Glutamatergic neuron (in vitro differentiated cells): ENCODE data around the gene TIMM8B. TPM values are rescaled to one million over a fixed set of nuclear protein-coding genes. Genes with fewer than 3 reads are reported as not detected.
A peak's percentile ranks its signal among the peaks of the same experiment; 100 is the strongest.
"Not testable (repeated sequence)": the region's sequence is repeated elsewhere in the genome, so short reads cannot be mapped to it uniquely, and the experiment has no call there.

Source experiments
- DNase-seq: peaks from one replicate; pipeline ENCODE4 v3.0.0; 2022
- H3K27ac Mint-ChIP-seq: one replicate; pipeline ENCODE4 v1.8.0; 2020; ENCODE audit warnings: mild to moderate bottlenecking, mixed read lengths, inconsistent platforms; ENCODE audit not compliant: unreplicated experiment
- H3K27me3 Mint-ChIP-seq: one replicate; pipeline ENCODE4 v1.8.0; 2020; ENCODE audit warnings: mild to moderate bottlenecking, moderate library complexity, mixed read lengths, inconsistent platforms; ENCODE audit not compliant: unreplicated experiment
- H3K36me3 Mint-ChIP-seq: one replicate; pipeline ENCODE4 v1.8.0; 2020; ENCODE audit warnings: mild to moderate bottlenecking, mixed read lengths, inconsistent platforms; ENCODE audit not compliant: unreplicated experiment
- H3K4me1 Mint-ChIP-seq: one replicate; pipeline ENCODE4 v1.8.0; 2020; ENCODE audit warnings: mild to moderate bottlenecking, low read depth, mixed read lengths, inconsistent platforms; ENCODE audit not compliant: unreplicated experiment
- H3K4me3 Mint-ChIP-seq: one replicate; pipeline ENCODE4 v1.8.0; 2020; ENCODE audit warnings: mild to moderate bottlenecking, mixed read lengths, inconsistent platforms; ENCODE audit not compliant: unreplicated experiment
- H3K9me3 Mint-ChIP-seq: one replicate; pipeline ENCODE4 v1.8.0; 2020; ENCODE audit warnings: mild to moderate bottlenecking, moderate library complexity, mixed read lengths, inconsistent platforms; ENCODE audit not compliant: unreplicated experiment
- total RNA-seq: library from RNA; stranded (reverse); fragmentation: NEBNext Ultra II Directional; extraction: Animal tissue kit (Norgen Biotek cat#: 25700); gene quantifications from one replicate; pipeline ENCODE4 v1.2.1, GENCODE V29; 2021; ENCODE audit not compliant: unreplicated experiment
- TF ChIP-seq, protein P1 (sequence below): fragments of 200-600 bp; sonication (generic); IDR thresholded peaks from one replicate; pipeline ENCODE4 v1.5.0; 2021; ENCODE audit not compliant: partially characterized antibody, unreplicated experiment

The TIMM8B gene
- total RNA-seq, 1 donor from 2014 or later, result 88.9 TPM

DNA sequence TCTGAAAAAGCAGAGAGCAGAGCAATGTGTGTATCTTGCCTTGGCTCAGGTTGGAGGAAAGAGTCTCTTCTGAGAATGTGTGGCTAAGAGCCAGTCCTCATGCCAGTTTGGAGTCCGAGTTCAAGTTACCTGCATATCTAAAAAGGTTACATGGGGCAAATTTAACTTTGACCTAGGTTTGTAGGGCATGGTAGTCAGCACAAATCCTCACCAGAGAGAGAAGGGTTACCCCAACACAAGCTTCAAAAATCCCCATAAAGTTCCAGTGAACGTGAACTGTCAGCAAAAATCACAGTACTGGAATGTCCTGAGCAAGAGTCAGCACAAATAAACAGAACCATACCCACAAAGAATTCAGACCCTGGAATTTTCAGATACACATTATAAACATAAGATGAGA, 13.9 kb upstream of the TIMM8B start:
- DNase-seq, result no peak
- Mint-ChIP-seq H3K9me3 (no peaks in the 10 kb centered on the region), H3K27me3 (peaks cover 1% of the 10 kb centered on the region), H3K36me3 (no peaks in the 10 kb centered on the region), H3K4me1 (no peaks in the 10 kb centered on the region), H3K27ac (no peak overlapping the region), H3K4me3 (no peak overlapping the region)
- TF ChIP-seq, protein P1, sequence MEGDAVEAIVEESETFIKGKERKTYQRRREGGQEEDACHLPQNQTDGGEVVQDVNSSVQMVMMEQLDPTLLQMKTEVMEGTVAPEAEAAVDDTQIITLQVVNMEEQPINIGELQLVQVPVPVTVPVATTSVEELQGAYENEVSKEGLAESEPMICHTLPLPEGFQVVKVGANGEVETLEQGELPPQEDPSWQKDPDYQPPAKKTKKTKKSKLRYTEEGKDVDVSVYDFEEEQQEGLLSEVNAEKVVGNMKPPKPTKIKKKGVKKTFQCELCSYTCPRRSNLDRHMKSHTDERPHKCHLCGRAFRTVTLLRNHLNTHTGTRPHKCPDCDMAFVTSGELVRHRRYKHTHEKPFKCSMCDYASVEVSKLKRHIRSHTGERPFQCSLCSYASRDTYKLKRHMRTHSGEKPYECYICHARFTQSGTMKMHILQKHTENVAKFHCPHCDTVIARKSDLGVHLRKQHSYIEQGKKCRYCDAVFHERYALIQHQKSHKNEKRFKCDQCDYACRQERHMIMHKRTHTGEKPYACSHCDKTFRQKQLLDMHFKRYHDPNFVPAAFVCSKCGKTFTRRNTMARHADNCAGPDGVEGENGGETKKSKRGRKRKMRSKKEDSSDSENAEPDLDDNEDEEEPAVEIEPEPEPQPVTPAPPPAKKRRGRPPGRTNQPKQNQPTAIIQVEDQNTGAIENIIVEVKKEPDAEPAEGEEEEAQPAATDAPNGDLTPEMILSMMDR, result no peak

DNA sequence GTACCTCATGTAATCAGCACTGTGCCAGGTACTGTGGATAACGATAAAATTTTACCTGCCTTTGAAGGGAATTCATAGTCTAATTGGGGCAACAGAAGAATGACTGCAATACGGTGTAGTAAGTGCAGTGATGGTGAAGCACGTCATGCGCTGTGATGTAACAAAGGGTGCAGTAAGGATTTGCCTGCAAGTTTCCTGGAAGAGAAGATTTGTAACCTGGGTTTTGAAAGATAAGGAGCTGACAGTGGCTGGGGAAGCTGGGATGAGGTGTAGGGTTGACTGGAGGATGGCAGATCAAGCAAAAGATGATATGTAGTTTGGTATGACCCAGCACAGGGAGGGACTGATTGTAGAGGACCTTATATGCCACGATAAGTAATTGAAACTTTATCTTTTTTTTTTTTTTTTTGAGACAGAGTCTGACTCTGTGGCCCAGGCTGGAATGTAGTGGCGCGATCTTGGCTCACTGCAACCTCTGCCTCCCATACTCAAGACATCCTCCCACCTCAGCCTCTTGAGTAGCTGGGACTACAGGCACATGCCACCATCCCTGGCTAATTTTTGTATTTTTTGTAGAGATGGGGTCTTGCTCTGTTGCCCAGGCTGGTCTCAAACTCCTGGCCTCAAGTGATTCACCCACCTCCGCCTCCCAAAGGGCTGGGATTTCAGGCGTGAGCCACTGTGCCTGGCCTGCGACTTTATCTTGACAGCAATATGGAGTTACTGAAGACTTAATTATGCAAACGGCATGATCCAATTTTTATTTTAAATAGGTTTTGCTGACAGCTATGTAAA, 11.4 kb upstream of the TIMM8B start:
- no peak for DNase-seq
- H3K27ac Mint-ChIP-seq, result no peak overlapping the region

DNA sequence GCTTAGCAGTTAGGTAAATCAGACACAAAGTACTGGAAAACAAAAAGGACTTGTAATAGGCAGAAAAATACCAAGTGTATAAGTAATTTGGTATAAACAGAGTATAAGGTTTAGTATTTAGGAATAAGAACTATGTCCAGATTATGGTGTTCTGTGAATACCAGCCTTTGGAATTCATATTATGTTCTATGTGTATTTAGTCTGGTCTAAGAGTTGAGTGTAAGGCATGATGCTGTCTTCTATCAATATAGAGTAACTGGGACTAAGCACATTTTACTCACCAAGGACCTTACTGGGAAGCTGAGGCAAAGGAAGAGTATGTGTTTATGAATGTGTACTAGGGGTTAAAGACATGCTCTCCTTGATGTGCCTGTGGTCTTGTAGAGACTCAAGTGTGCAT, 9.6 kb upstream of the TIMM8B start:
- Mint-ChIP-seq H3K36me3 (no peaks in the 10 kb centered on the region), H3K4me3 (no peak overlapping the region), H3K27ac (no peak overlapping the region), H3K27me3 (peaks cover 1% of the 10 kb centered on the region), H3K9me3 (no peaks in the 10 kb centered on the region), H3K4me1 (no peaks in the 10 kb centered on the region)
- no peak for DNase-seq
- TF ChIP-seq, protein P1, result no peak

More for the DNA sequence above, 11.4 kb upstream of the TIMM8B start:
- Mint-ChIP-seq H3K36me3 (no peaks in the 10 kb centered on the region), H3K4me3 (no peak overlapping the region), H3K4me1 (no peaks in the 10 kb centered on the region), H3K27me3 (peaks cover 1% of the 10 kb centered on the region), H3K9me3 (no peaks in the 10 kb centered on the region)
- TF ChIP-seq, protein P1, result no peak

DNA sequence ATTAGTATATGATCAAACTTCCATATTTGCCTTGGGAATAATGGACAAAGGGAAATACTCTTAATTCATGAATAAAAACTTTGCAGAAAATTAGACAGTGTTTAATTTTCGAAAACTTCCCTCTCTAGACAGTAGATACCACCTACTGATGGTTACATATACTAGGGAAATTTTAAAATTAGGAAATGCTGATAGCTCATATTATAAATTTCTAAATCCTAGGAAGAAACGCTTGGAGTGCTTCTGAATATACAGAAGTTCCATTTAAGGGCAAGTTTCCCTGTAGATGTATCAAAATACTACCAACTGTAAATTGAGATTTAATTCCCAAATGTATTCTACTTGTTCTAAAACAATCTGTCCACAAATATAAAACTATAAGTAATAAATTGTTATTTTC, 8.7 kb upstream of the TIMM8B start:
- H3K9me3 Mint-ChIP-seq, H3K27me3 Mint-ChIP-seq: not testable (repeated sequence)

DNA sequence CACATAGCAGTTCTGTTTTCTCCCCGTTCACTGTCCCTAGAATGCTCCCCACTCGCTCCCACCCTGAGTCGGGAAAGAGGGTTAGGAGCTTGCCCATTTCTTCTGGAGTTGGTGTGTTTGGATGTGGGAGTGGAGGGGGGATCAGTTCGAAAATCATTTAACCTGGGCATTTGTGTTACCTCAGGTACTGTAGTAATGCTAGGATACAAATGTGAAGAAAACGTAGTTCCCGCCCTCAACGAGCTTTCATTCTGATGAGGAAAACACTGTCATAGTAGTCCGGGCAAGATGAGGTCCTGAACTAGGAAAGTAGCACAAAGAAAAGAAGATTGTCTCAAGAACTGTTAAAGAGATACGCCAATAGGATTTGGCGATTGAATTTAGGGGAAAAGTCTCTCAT, 656 bp upstream of the TIMM8B start:
- Mint-ChIP-seq H3K9me3 (peaks cover 9% of the 10 kb centered on the region), H3K4me1 (peaks cover 17% of the 10 kb centered on the region), H3K27me3 (peaks cover 6% of the 10 kb centered on the region), H3K4me3 (peak overlapping the region; percentile 99), H3K36me3 (no peaks in the 10 kb centered on the region), H3K27ac (peak overlapping the region; percentile 98)
- TF ChIP-seq, protein P1, result no peak
- DNase-seq, result no peak

More for the DNA sequence above, 8.7 kb upstream of the TIMM8B start:
- H3K4me1 Mint-ChIP-seq, H3K36me3 Mint-ChIP-seq, DNase-seq, H3K4me3 Mint-ChIP-seq, H3K27ac Mint-ChIP-seq: not testable (repeated sequence)
